IPS-18c (cell line): ENCODE data around the gene PCCA.
"Not testable (repeated sequence)": the region's sequence is repeated elsewhere in the genome, so short reads cannot be mapped to it uniquely, and the experiment has no call there.

Source experiments
- H3K4me3 ChIP-seq: 2 replicates; pipeline ENCODE4 v1.7.0; 2013; ENCODE audit warnings: low read depth, mild to moderate bottlenecking, low read length, moderate library complexity; ENCODE audit not compliant: insufficient read depth
- H3K9me3 ChIP-seq: one replicate; pipeline ENCODE4 v1.6.1; 2013; ENCODE audit warnings: mild to moderate bottlenecking, low read length, moderate library complexity; ENCODE audit not compliant: control insufficient read depth, insufficient read depth

The PCCA gene

DNA sequence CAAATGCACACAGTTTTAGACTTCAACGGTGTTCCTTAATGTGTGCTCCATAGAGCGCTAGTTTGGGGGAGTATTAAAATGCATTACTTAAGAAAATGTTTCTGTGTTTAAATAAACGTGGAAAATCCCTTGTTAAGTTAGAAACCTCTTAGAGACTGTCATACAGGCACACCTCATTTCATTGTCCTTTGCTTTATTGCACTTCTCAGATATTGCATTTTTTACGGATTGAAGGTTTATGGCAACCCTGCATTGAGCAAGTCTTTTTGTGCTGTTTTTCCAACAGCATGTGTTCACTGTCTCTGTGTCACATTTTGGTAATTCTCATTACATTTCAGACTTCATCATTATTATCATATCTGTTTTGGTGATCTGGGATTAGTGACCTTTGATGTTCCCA is 255.7 kb downstream of the PCCA start:
- no peak overlapping the region for H3K4me3 ChIP-seq
- H3K9me3 ChIP-seq, result no peaks in the 10 kb centered on the region

DNA sequence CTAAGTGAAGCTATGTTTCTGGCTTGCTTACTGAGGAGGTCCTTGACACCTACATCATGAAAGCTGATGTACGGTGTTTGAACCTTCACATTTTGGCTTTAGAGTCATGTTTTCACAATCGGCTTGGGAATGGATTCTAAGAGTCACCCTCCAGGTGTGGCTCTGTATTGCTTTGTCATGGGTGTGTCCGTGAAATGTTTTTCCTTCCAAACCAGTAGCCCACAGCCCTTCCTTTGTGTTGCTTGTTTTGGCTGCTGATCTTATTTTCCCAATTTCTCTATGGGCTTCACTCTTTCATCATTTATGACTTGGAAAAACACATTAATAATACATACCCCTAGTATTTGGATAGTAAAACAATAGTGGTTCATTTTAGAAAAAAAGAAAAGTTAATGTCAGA is 259.1 kb downstream of the PCCA start:
- Histone ChIP-seq H3K4me3 (no peak overlapping the region), H3K9me3 (no peaks in the 10 kb centered on the region)

DNA sequence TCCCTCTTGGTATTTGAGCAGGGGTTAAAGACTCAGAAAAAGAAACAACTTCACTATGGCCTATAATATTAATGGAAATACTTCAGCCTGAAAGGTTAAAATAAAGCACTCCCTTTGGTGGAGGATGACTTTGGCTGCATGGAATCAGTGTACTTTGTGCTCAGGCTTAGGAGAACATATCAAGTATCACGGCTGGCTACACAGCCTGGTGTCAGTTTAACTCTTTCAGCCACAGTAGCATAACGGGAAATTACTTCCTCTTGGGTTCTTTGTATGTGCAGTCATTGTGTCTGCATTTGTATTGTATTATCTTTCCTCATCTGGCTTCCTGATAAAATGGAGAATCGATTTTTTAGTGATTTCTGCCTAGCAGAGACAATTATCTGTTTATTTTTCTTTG is 260.7 kb downstream of the PCCA start:
- no peak overlapping the region for H3K4me3 ChIP-seq

DNA sequence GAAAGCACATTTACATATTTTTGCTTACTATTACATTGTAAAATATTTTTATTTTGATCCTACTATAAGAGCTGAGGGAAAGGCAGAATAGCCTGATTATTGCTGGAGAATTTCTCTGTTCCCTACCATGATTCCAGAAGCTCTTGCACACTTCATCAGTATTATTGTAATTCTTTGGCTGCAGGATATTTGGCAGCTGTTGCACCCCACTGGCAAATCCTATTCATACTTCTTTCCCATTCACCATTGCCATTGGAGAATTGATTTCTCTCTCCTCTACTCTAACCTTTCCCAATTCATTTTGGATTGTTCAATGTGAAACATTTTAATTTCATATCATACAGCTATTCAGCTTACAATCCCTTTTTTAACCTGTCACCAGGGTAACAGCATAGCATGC is 261.7 kb downstream of the PCCA start:
- H3K9me3 ChIP-seq, result no peaks in the 10 kb centered on the region
- no peak overlapping the region for H3K4me3 ChIP-seq

More for the DNA sequence above, 260.7 kb downstream of the PCCA start:
- no peaks in the 10 kb centered on the region for H3K9me3 ChIP-seq

DNA sequence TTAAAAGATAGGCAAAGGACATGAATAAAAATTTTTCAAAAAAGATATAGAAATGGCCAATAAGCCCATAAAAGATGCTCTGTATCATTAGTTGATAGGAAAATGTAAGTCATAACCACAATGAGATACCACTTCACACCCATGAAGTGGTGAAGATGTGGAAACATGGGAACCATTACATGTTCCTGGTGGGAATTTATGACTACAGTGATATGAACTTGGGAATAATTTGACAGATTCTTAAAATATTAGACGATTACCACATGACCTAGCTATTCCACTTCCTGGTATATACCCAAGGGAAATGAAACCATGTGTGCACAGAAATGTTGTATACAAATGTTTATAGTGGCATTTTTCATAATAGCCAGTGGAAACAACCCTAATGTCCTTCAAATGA is 267.5 kb downstream of the PCCA start:
- Histone ChIP-seq H3K9me3 (no peaks in the 10 kb centered on the region), H3K4me3 (no peak overlapping the region)

DNA sequence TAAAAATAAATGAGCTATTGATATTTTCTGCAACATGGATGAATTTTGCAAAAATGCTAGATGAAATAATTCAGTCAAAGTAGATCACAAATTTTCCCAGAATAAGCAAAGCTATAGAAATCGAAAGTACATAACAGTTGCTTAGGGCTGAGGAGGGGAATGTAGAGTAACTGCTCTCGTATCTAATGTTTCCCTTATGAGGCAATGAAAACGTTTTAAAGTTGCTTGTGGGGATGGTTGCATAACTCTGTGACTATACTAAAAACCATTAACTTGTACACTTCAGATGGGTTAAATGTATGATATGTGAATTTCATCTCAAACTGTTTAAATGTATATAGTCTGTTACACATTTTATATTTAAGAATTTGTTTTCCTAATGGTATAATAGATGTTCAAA is 268.0 kb downstream of the PCCA start:
- Histone ChIP-seq H3K4me3 (no peak overlapping the region), H3K9me3 (no peaks in the 10 kb centered on the region)

DNA sequence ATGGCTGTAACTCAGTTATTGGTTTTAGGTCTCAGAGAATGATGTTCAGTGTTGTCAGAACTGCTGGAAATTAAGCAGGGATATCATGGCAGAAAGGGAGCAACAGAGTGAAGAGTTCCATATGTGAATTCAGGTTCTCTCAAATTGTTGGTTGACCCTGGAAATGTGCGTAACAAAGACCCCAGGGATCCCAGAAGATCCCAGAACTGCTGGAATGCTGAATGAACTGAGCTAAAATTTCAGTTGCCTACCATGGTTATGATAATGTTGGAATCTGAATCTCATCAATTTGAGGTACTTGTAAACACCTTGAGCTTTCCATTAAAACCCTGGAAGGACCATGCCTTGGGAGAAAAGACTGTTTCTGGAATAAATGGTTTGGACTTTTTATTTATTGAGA is 268.9 kb downstream of the PCCA start:
- Histone ChIP-seq H3K9me3 (no peaks in the 10 kb centered on the region), H3K4me3 (no peak overlapping the region)

DNA sequence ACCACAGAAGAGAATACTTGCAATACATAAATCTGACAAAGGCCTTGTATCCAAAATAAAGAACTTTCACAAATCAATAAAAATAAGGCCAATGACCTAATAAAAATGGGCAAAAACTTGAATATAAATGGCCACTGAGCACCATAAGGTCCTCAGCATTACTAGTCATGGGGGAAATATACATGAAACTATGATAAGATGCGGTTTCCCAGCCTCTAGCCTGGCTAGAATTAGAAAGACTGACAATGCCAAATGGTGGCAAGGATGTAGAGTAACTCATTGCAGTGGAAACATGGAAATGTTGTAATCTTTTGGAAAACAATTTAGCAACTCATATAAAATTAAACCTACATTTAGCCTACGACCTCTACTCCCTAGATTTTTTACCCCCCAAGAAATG is 272.6 kb downstream of the PCCA start:
- no peaks in the 10 kb centered on the region for H3K9me3 ChIP-seq
- no peak overlapping the region for H3K4me3 ChIP-seq

DNA sequence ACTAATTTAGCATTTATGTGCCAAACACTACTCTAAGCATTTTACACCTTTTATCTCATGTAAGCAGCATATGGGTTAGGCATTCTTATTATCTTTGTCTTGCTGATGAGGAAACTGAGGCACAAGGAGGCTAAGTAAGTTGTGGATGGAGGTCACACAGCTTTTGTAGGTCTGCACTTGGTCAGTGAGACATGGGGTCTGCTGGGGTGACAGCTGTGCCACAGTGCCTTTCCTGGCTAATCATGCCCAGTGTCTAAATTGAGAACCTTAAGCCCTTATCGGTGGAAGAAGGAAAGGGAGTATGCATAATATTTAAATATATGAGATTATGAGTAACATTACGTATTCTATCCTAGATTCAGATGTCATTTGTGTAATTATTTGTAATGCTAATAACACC is 273.5 kb downstream of the PCCA start:
- no peak overlapping the region for H3K4me3 ChIP-seq
- no peaks in the 10 kb centered on the region for H3K9me3 ChIP-seq

DNA sequence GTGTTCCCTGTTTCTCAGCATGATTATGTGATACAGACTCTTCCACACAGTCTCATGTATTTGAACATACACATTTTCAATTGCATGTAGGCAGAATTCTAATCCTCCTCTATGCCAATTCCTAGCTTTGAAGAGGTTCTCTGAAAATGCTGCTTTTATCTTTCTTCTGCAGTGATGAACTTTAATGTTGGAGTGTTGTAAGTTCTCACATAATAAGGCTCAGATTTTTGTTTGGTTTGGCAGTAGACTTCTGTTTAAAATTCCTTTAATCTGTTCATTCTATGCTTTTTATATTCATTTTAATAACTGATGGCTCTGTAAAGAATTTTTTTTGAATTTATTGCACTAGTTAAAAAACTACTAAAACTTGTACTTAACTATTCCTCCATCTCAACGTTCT is 273.9 kb downstream of the PCCA start:
- Histone ChIP-seq H3K9me3 (no peaks in the 10 kb centered on the region), H3K4me3 (no peak overlapping the region)

DNA sequence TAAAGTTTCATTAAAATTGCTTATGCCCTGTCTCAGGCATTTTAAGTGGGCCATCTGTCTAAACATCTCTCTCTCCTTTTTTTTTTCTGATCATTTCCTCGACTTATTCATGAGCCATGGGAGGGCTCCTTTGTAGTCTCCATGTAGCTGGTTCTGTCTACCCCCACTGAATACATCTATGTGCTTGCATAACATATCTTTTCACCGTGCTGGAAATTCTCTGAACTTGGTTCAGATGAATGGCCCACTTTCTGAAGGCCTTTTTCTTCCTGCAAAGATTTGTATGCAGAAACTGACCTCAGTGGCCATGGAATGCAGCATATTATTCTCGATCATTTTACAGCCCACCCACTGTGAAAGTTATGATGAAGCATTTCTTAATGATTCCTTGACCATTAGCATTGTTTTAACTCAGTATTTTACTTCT is 274.4 kb downstream of the PCCA start:
- Histone ChIP-seq H3K9me3 (no peaks in the 10 kb centered on the region), H3K4me3 (no peak overlapping the region)

DNA sequence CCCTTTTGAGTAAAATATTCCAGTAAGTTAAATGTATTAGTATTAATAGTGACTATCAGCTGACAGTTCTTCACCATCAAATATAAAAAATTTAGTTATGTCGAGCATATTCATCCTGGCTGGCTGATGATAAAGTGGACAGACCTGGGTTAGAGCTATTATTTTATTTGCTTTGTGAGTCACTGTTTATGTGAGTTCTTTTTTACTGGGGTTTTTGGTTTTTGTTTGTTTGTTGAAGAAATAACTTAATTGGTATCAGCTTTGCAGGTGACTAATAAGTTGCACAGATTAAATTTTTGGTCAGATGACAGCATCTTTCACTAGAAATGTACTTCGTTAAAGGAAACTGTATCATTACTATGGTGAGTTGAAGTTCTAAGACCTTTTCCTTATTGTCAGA is 275.0 kb downstream of the PCCA start:
- Histone ChIP-seq H3K4me3 (no peak overlapping the region), H3K9me3 (no peaks in the 10 kb centered on the region)

DNA sequence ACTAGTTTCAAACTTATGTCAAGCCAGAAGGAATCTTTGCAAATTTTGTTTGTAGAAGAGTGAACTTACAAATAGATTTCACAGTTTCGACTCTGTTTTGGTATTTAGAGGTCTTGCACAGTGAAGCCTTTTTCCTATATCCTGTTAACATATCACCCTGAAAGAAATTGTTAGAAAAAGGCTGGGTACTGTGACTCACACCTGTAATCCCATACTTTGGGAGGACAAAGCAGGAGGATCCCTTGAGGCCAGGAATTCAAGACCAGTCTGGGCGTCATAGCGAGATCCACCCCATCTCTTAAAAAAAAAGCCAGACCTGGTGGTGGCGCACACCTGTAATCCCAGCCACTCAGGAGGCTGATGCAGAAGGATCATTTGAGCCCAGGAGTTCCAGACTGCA is 275.7 kb downstream of the PCCA start:
- Histone ChIP-seq H3K9me3 (no peaks in the 10 kb centered on the region), H3K4me3 (no peak overlapping the region)

DNA sequence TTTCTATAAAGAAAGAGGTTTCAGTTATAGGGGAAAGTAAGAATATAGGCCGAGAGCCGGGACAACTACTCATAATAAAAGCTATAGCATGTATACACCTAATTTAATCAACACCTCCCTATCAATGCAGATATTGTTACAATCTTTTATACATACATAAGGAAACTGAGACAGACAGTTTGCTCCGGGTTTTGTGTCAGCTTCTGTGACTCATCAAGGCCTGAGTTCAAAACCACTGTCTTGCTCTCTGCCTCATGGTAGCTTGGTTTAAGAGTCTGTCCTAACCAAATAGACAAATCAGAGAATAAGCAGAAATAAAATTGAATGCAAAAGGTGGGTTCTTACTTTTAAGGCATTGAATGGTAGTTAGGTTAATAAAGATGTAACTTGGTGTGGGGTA is 276.8 kb downstream of the PCCA start:
- H3K4me3 ChIP-seq, result no peak overlapping the region
- H3K9me3 ChIP-seq, result no peaks in the 10 kb centered on the region

DNA sequence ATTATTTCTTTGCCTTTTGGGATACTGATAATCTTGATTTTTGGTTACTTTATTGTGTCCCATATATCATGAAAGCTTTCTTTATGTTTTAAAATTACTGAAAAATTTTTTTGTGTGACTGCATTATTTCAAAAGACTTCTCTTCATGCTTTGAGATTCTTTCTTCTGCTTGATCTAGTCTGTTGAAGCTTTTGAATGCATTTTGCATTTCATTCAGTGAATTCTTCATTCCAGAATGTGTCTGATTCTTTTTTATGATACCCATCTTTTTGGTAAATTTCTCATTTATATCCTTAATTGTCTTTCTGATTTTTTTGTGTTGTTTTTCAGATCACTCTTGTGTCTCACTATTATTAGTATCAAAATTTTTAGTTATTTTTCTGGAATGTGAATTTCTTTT is 289.6 kb downstream of the PCCA start:
- Histone ChIP-seq H3K4me3 (no peak overlapping the region), H3K9me3 (no peaks in the 10 kb centered on the region)

DNA sequence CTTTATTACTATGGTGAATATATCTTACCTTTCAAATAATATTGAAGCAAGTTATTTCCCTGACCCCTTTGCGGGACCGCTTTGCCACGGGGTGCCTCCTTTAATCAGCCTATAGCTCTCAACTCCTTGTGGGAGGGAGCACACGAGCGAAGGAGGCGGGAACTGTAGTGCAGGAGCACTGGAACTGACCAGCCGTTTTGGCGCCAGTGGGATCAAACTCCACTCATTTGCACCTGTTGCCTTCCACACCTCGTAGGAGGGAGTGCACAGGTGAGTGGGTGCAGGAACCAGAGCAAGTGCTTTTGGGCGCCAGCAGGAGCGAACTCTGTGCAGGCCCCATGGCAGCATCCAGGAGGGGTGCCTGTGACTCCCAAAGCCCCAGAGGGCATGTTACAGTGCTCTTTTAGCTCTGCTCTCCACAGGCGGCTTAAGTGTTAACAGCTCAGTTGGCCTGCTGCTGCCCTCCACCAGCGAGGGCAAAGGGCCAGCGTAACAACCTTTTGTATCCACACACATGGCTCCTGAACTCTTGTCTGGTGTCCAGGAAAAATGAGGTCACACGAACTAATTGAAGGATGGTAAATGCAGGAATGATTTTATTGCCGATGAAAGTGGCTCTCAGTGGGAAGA is 292.8 kb downstream of the PCCA start:
- Histone ChIP-seq H3K4me3 (no peak overlapping the region), H3K9me3 (no peaks in the 10 kb centered on the region)

DNA sequence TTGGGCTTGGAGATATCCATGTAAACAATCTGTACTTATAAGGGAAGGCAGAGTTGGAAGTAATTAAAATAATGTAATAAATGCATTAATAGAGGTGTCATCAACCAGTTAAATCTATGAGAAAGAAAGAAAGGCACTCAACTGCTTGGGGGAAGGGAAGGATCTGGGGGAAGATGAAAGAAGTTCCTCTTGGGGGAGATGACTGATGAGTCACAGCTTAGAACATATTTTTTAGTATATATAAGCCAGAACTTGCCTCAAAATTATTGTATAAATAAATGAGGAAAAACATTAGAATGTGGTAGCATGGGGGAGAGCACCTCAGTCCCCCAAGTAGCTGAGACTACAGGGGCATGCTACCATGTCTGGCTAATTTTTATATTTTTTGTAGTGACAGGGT is 293.9 kb downstream of the PCCA start:
- Histone ChIP-seq H3K9me3 (no peaks in the 10 kb centered on the region), H3K4me3 (no peak overlapping the region)

DNA sequence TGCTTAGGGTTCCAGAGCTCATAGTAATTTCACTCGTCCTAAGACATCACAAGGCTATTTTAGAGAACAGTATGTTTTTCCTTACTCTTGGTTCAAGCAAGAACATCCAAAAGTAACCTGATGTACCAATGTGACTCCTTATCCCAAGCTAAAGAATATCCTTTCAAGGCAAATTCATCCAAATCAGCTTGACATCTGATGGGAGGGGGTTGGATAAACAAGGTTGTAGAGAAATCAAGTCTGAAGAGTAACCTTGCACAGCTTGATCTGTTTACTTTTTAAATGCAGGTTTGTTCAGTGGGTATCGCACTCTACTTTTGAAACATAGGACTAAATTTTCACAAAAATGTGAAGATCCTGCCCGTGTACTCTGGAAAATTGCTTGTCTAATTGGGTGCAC is 298.5 kb downstream of the PCCA start:
- no peak overlapping the region for H3K4me3 ChIP-seq
- no peaks in the 10 kb centered on the region for H3K9me3 ChIP-seq

DNA sequence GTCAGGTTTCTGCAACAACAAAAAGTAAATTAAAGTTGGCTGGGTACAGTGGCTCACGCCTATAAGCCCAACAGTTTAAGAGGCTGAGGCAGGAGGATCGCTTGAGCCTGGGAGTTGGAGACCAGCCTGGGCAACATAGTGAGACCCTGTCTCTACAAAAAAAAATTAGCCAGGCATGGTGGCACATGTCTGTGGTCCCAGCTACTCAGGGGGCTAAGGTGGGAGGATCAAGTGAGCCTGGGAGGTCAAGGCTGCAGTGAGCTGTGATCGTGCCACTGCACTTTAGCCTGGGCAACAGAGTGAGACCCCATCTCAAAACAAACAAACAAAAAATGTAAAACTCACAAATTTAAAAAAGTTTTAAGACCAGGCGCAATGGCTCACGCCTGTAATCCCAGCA is 299.3 kb downstream of the PCCA start:
- not testable (repeated sequence) for H3K4me3 ChIP-seq, H3K9me3 ChIP-seq
